ENCODE data around the gene PAPSS1. TPM values are rescaled to one million over a fixed set of nuclear protein-coding genes. Genes with fewer than 3 reads are reported as not detected.

Gene PAPSS1
- polyA plus RNA-seq, 1 donor from 2014 or later: 216 TPM

- Histone ChIP-seq H3K27ac (ENCODE audit: low read length) (no peak overlapping the region), H3K79me2 (replicated peaks; ENCODE audit: insufficient read depth, low read length) (no peaks in the 10 kb centered on the region), H3K4me2 (ENCODE audit: low read length) (no peak overlapping the region), H3F3A (ENCODE audit: insufficient read depth, low read length, poor library complexity, severe bottlenecking) (no peaks in the 10 kb centered on the region), H3K4me3 (ENCODE audit: low read length) (no peak overlapping the region), H3K9me2 (ENCODE audit: insufficient read depth, low read length) (no peaks in the 10 kb centered on the region), H2AFZ (ENCODE audit: low read depth, low read length) (no peak overlapping the region), H3K27me3 (ENCODE audit: insufficient read depth, low read depth, low read length) (no peaks in the 10 kb centered on the region), H4K20me1 (ENCODE audit: insufficient read depth) (no peaks in the 10 kb centered on the region), H3K9me3 (ENCODE audit: low read length) (no peaks in the 10 kb centered on the region), H3K9ac (ENCODE audit: low read length) (no peak overlapping the region), H3K36me3 (ENCODE audit: insufficient read depth, low read length) (no peaks in the 10 kb centered on the region)
- TF ChIP-seq CTCF (IDR thresholded peaks at IDR 0.05; ENCODE audit: poor library complexity, severe bottlenecking) (peak; percentile 68), POLR2AphosphoS5 (IDR thresholded peaks at IDR 0.05) (no peak), EP300 (conservative IDR thresholded peaks at IDR 0.05; ENCODE audit: poor library complexity, severe bottlenecking) (no peak), MXI1 (conservative IDR thresholded peaks at IDR 0.05; ENCODE audit: poor library complexity, severe bottlenecking) (no peak), EZH2 (IDR thresholded peaks at IDR 0.05; ENCODE audit: borderline replicate concordance, insufficient read depth, low read length, poor library complexity, severe bottlenecking) (no peak), RAD21 (conservative IDR thresholded peaks at IDR 0.05) (peak; percentile 64), SMC3 (conservative IDR thresholded peaks at IDR 0.05; ENCODE audit: poor library complexity) (peak; percentile 74), TAF1 (IDR thresholded peaks at IDR 0.05; ENCODE audit: low read depth) (no peak), REST (IDR thresholded peaks at IDR 0.05; ENCODE audit: borderline replicate concordance) (no peak)
Measured at GRCh38 chr4:107757864-107758476, 37.9 kb upstream of the PAPSS1 start.

GRCh38 chr4:107757283-107757682 lies 37.2 kb upstream of the PAPSS1 start:
- H3K9me2 ChIP-seq (ENCODE audit: insufficient read depth, low read length): no peaks in the 10 kb centered on the region
- no peaks in the 10 kb centered on the region for H3K36me3 ChIP-seq (ENCODE audit: insufficient read depth, low read length)
- no peak overlapping the region for H3K4me3 ChIP-seq (ENCODE audit: low read length)
- no peaks in the 10 kb centered on the region for H3K9me3 ChIP-seq (ENCODE audit: low read length)
- no peaks in the 10 kb centered on the region for H3F3A ChIP-seq (ENCODE audit: insufficient read depth, low read length, poor library complexity, severe bottlenecking)
- TF ChIP-seq EZH2 (IDR thresholded peaks at IDR 0.05; ENCODE audit: borderline replicate concordance, insufficient read depth, low read length, poor library complexity, severe bottlenecking): no peak
- TF ChIP-seq SMC3 (conservative IDR thresholded peaks at IDR 0.05; ENCODE audit: poor library complexity): no peak
- no peak for TF ChIP-seq MXI1 (conservative IDR thresholded peaks at IDR 0.05; ENCODE audit: poor library complexity, severe bottlenecking)
- TF ChIP-seq EP300 (conservative IDR thresholded peaks at IDR 0.05; ENCODE audit: poor library complexity, severe bottlenecking): no peak
- no peak for TF ChIP-seq TAF1 (IDR thresholded peaks at IDR 0.05; ENCODE audit: low read depth)
- no peak for TF ChIP-seq REST (IDR thresholded peaks at IDR 0.05; ENCODE audit: borderline replicate concordance)
- TF ChIP-seq RAD21 (conservative IDR thresholded peaks at IDR 0.05): no peak
- no peak for TF ChIP-seq CTCF (IDR thresholded peaks at IDR 0.05; ENCODE audit: poor library complexity, severe bottlenecking)
- no peak for TF ChIP-seq POLR2AphosphoS5 (IDR thresholded peaks at IDR 0.05)
- no peak overlapping the region for H3K4me2 ChIP-seq (ENCODE audit: low read length)
- H2AFZ ChIP-seq (ENCODE audit: low read depth, low read length): no peak overlapping the region
- H3K79me2 ChIP-seq (replicated peaks; ENCODE audit: insufficient read depth, low read length): no peaks in the 10 kb centered on the region
- H3K27me3 ChIP-seq (ENCODE audit: insufficient read depth, low read depth, low read length): no peaks in the 10 kb centered on the region
- H3K27ac ChIP-seq (ENCODE audit: low read length): no peak overlapping the region
- no peaks in the 10 kb centered on the region for H4K20me1 ChIP-seq (ENCODE audit: insufficient read depth)
- H3K9ac ChIP-seq (ENCODE audit: low read length): no peak overlapping the region

Data from neural cell (in vitro differentiated cells).